IMR-90 (cell line): ENCODE data around the gene IL4R. TPM values are rescaled to one million over a fixed set of nuclear protein-coding genes. Genes with fewer than 3 reads are reported as not detected.

Source experiments
- ATAC-seq: fragments of 200-7000 bp; cut with Tn5 transposase; 2 replicates; pipeline ENCODE4 v1.9.1; 2020; ENCODE audit warnings: low read depth, mild to moderate bottlenecking, moderate library complexity
- BruUV-seq: library from RNA; stranded (reverse); fragments of 400-500 nt; replicated peaks from 2 replicates; lab custom pipeline; 2021; lab: Mats Ljungman, UMichigan
- CTCF ChIA-PET: fragments of 300-600 bp; formaldehyde crosslinking; extraction: SDS; loops from one replicate; lab custom pipeline; 2021; ENCODE audit warnings: antibody characterized with exemption; lab: Yijun Ruan, JAX
- POLR2A ChIA-PET: fragments of 300-600 bp; sonication (Branson Sonifier 250); formaldehyde crosslinking; loops from one replicate; lab custom pipeline; 2022; ENCODE audit warnings: antibody characterized with exemption; ENCODE audit not compliant: unreplicated experiment; lab: Charles Lee
- DNase-seq: peaks from one replicate; pipeline ENCODE4 v3.0.0; 2013
- H2AFZ ChIP-seq: replicated peaks from 2 replicates; pipeline ENCODE3; 2013; ENCODE audit warnings: low read length, mild to moderate bottlenecking; ENCODE audit not compliant: poor library complexity
- H2AK5ac ChIP-seq: 2 replicates; pipeline ENCODE4 v1.6.1; 2013; ENCODE audit warnings: low read depth, low read length, inconsistent platforms
- H2AK9ac ChIP-seq: replicated peaks from 2 replicates; pipeline ENCODE3; 2013; ENCODE audit warnings: mild to moderate bottlenecking, low read depth, low read length, moderate library complexity; ENCODE audit not compliant: poor library complexity
- H2BK120ac ChIP-seq: 2 replicates; pipeline ENCODE4 v1.6.1; 2013; ENCODE audit warnings: low read depth, low read length, inconsistent platforms
- H2BK15ac ChIP-seq: 3 replicates; pipeline ENCODE4 v1.6.1; 2013; ENCODE audit warnings: low read depth, low read length, inconsistent platforms
- H2BK20ac ChIP-seq: 2 replicates; pipeline ENCODE4 v1.6.1; 2013; ENCODE audit warnings: low read depth, mild to moderate bottlenecking, inconsistent platforms, low read length, moderate library complexity
- H2BK5ac ChIP-seq: 2 replicates; pipeline ENCODE4 v1.6.1; 2013; ENCODE audit warnings: mild to moderate bottlenecking, low read depth, low read length, inconsistent platforms; ENCODE audit not compliant: poor library complexity, severe bottlenecking
- H3K14ac ChIP-seq: replicated peaks from 2 replicates; pipeline ENCODE4 v1.6.1; 2013; ENCODE audit warnings: low read depth, low read length, inconsistent platforms
- H3K18ac ChIP-seq: 2 replicates; pipeline ENCODE4 v1.6.1; 2013; ENCODE audit warnings: low read depth, low read length, control low read depth
- H3K23ac ChIP-seq: 2 replicates; pipeline ENCODE4 v1.6.1; 2013; ENCODE audit warnings: low read depth, low read length, inconsistent platforms
- H3K27ac ChIP-seq: 2 replicates; pipeline ENCODE4 v1.5.1; 2013; ENCODE audit warnings: mild to moderate bottlenecking, control low read depth, low read length; ENCODE audit not compliant: insufficient read depth
- H3K27me3 ChIP-seq: 2 replicates; pipeline ENCODE4 v1.6.1; 2013; ENCODE audit warnings: low read length; ENCODE audit not compliant: control insufficient read depth, insufficient read depth
- H3K36me3 ChIP-seq: 2 replicates; pipeline ENCODE4 v1.6.1; 2013; ENCODE audit warnings: low read length, mixed read lengths; ENCODE audit not compliant: control insufficient read depth, insufficient read depth
- H3K4ac ChIP-seq: 2 replicates; pipeline ENCODE4 v1.6.1; 2013; ENCODE audit warnings: low read depth, low read length, inconsistent platforms
- H3K4me1 ChIP-seq: 2 replicates; pipeline ENCODE4 v1.6.1; 2013; ENCODE audit warnings: low read length, mixed read lengths; ENCODE audit not compliant: control insufficient read depth, insufficient read depth
- H3K4me2 ChIP-seq: 2 replicates; pipeline ENCODE4 v1.6.1; 2013; ENCODE audit warnings: low read depth, mild to moderate bottlenecking, control low read depth, low read length, moderate library complexity
- H3K4me3 ChIP-seq: 2 replicates; pipeline ENCODE4 v1.5.1; 2013; ENCODE audit warnings: low read depth, mild to moderate bottlenecking, control low read depth, low read length, moderate library complexity; ENCODE audit not compliant: insufficient read depth
- H3K56ac ChIP-seq: 2 replicates; pipeline ENCODE4 v1.6.1; 2013; ENCODE audit warnings: low read length, inconsistent platforms; ENCODE audit not compliant: insufficient read depth; ENCODE audit errors: extremely low read depth
- H3K79me1 ChIP-seq, 2 experiments: 2 replicates each; pipeline ENCODE4 v1.6.1; 2013; ENCODE audit warnings: low read length in 2 of 2, inconsistent platforms in 1 of 2, low read depth in 1 of 2
- H3K9ac ChIP-seq: 2 replicates; pipeline ENCODE4 v1.6.1; 2013; ENCODE audit warnings: low read depth, low read length, control low read depth
- H3K9me1 ChIP-seq: 2 replicates; pipeline ENCODE4 v1.6.1; 2013; ENCODE audit warnings: low read length, inconsistent platforms; ENCODE audit not compliant: insufficient read depth
- H3K9me3 ChIP-seq: 2 replicates; pipeline ENCODE4 v1.6.1; 2013; ENCODE audit warnings: low read length; ENCODE audit not compliant: control insufficient read depth, insufficient read depth
- H4K20me1 ChIP-seq: 2 replicates; pipeline ENCODE4 v1.6.1; 2013; ENCODE audit warnings: low read length, inconsistent platforms; ENCODE audit not compliant: insufficient read depth
- H4K5ac ChIP-seq: 2 replicates; pipeline ENCODE4 v1.6.1; 2013; ENCODE audit warnings: mild to moderate bottlenecking, low read depth, low read length, control low read depth
- H4K8ac ChIP-seq, 2 experiments: 2 replicates each; pipeline ENCODE4 v1.6.1; 2013; ENCODE audit warnings: low read depth in 2 of 2, low read length in 2 of 2, control low read depth in 1 of 2, inconsistent platforms in 1 of 2
- H4K91ac ChIP-seq: 2 replicates; pipeline ENCODE4 v1.6.1; 2013; ENCODE audit warnings: low read depth, low read length, inconsistent platforms; ENCODE audit not compliant: insufficient read depth
- BHLHE40 ChIP-seq: fragments of 150-350 bp; IDR thresholded peaks from 2 replicates; pipeline ENCODE4 v1.6.1; 2016; ENCODE audit warnings: mild to moderate bottlenecking, low read depth, low read length
- CHD1 ChIP-seq: IDR thresholded peaks from 2 replicates; pipeline ENCODE4 v1.6.1; 2012; ENCODE audit warnings: low read depth, low read length, improper control_type of control experiment
- CTCF ChIP-seq: conservative IDR thresholded peaks from 2 replicates; pipeline ENCODE4 v1.5.1; 2012; ENCODE audit warnings: mild to moderate bottlenecking, low read depth, low read length, improper control_type of control experiment
- FOS ChIP-seq: fragments of 150-350 bp; IDR thresholded peaks from 2 replicates; pipeline ENCODE4 v1.6.1; 2016; ENCODE audit warnings: low read depth, low read length
- MAFK ChIP-seq: IDR thresholded peaks from 2 replicates; pipeline ENCODE4 v1.6.1; 2012; ENCODE audit warnings: low read depth, low read length, improper control_type of control experiment
- MAZ ChIP-seq: IDR thresholded peaks from 2 replicates; pipeline ENCODE4 v1.6.1; 2012; ENCODE audit warnings: low read depth, mild to moderate bottlenecking, low read length, improper control_type of control experiment, moderate library complexity, borderline replicate concordance
- MXI1 ChIP-seq: IDR thresholded peaks from 2 replicates; pipeline ENCODE4 v1.6.1; 2012; ENCODE audit warnings: low read depth, mild to moderate bottlenecking, low read length, moderate library complexity, borderline replicate concordance
- NFE2L2 ChIP-seq: fragments of 150-350 bp; IDR thresholded peaks from 2 replicates; pipeline ENCODE4 v1.6.1; 2016; ENCODE audit warnings: low read depth, mild to moderate bottlenecking, low read length
- POLR2A ChIP-seq: IDR thresholded peaks from 2 replicates; pipeline ENCODE4 v1.6.1; 2012; ENCODE audit warnings: mild to moderate bottlenecking, low read depth, low read length
- RCOR1 ChIP-seq: IDR thresholded peaks from 2 replicates; pipeline ENCODE4 v1.6.1; 2012; ENCODE audit warnings: mild to moderate bottlenecking, low read length, improper control_type of control experiment; ENCODE audit not compliant: insufficient replicate concordance
- RFX5 ChIP-seq: IDR thresholded peaks from 2 replicates; pipeline ENCODE4 v1.8.0; 2012; ENCODE audit warnings: low read depth, mild to moderate bottlenecking, low read length, moderate library complexity
- SMC3 ChIP-seq: fragments of 150-350 bp; IDR thresholded peaks from 2 replicates; pipeline ENCODE4 v1.6.1; 2016; ENCODE audit warnings: low read depth, mild to moderate bottlenecking, antibody characterized with exemption, low read length, moderate library complexity
- WGBS, 2 experiments: methylation state at CpG; one replicate each; pipeline versions ENCODE4 v1.1.5 to v1.1.7; 2013; ENCODE audit warnings: missing lambda C conversion rate in 2 of 2; ENCODE audit not compliant: insufficient read length in 1 of 2; ENCODE audit errors: extremely low coverage in 2 of 2; 5-methylcytosine and 5-hydroxymethylcytosine counted together
- dilution Hi-C: fragments of 300-500 bp; cut with HindIII; formaldehyde crosslinking; loops from one replicate; pipeline ENCODE4 v1.14.3; 2018; ENCODE audit warnings: low sequenced_read_pairs; ENCODE audit not compliant: unreplicated experiment
- in situ Hi-C: fragments of 300-500 bp; cut with MboI; formaldehyde crosslinking; loops from 3 replicates; pipeline ENCODE4 v1.14.3; 2019; ENCODE audit warnings: low sequenced_read_pairs, inconsistent platforms, mixed read lengths
- intact Hi-C: fragments of 100-400 bp; cut with micrococcal nuclease; formaldehyde crosslinking; loops from 2 replicates; pipeline ENCODE4 v1.10.0; 2022
- polyA plus RNA-seq, 3 experiments: library from polyadenylated mRNA; depleted of rRNA; stranded (reverse); fragments of >200 nt; gene quantifications; 2 replicates each; pipeline ENCODE4 v1.2.3, GENCODE V29; 2012; ENCODE audit warnings: low replicate concordance in 1 of 3
- total RNA-seq: library from RNA; depleted of rRNA; stranded (reverse); fragments of >200 nt; gene quantifications from 2 replicates; pipeline ENCODE4 v1.2.3, GENCODE V29; 2012
- TF ChIP-seq, protein P1 (sequence below): fragments of 150-350 bp; IDR thresholded peaks from 2 replicates; pipeline ENCODE4 v1.6.1; 2017; ENCODE audit warnings: mild to moderate bottlenecking, antibody characterized with exemption, low read length, low read depth
- TF ChIP-seq, protein P2 (sequence below): fragments of 150-350 bp; IDR thresholded peaks from 2 replicates; pipeline ENCODE4 v1.6.1; 2016; ENCODE audit warnings: low read depth, mild to moderate bottlenecking, low read length, moderate library complexity, borderline replicate concordance

Gene IL4R
- total and polyA plus RNA-seq, 2 of the 4 experiments (the other 2 are of a cell fraction) = 6.3 to 18.7 TPM

- peak overlapping the region; percentile 11 for H3K27ac ChIP-seq
- peak overlapping the region; percentile 58; the same call in 1 of the 2 replicates for H2BK20ac ChIP-seq
- peak overlapping the region; percentile 58; the same call in 1 of the 2 replicates for H3K14ac ChIP-seq
- peak overlapping the region; percentile 13 for H4K5ac ChIP-seq
- H4K91ac ChIP-seq = peak overlapping the region; percentile 47
- H3K23ac ChIP-seq = peak overlapping the region; percentile 5; the same call in 1 of the 2 replicates
- no peak overlapping the region for H3K4me2 ChIP-seq
- DNase-seq (no peak), ATAC-seq (no peak)
- H3K27me3 ChIP-seq = no peaks in the 10 kb centered on the region
- in situ Hi-C loops = no loop called here
- H2BK120ac ChIP-seq = peak overlapping the region; percentile 59
- H3K9me3 ChIP-seq = no peaks in the 10 kb centered on the region
- H3K9me1 ChIP-seq = peaks cover 24% of the 10 kb centered on the region
- H3K18ac ChIP-seq = no peak overlapping the region
- CTCF ChIA-PET = interaction anchor here (0.6 kb wide), 1 partner anchor 67 kb away, joined by 3 read pairs; no protein-coding TSS in a partner anchor
- WGBS, 2 experiments = 70% methylated on average over 7 of the region's 13 CpGs; no CpG with 5 or more reads in 1 of the 2 experiments
- H2AK9ac ChIP-seq = peak overlapping the region; percentile 19
- peak overlapping the region; percentile 71 for H2AK5ac ChIP-seq
- BruUV-seq = no TSS peak
- no peak overlapping the region for H3K56ac ChIP-seq
- no peak overlapping the region for H3K4me3 ChIP-seq
- peaks cover 27% of the 10 kb centered on the region for H3K36me3 ChIP-seq
- H3K79me1 ChIP-seq = peaks cover 13 to 86% of the 10 kb centered on the region in 2 experiments
- no peak overlapping the region for H3K9ac ChIP-seq
- POLR2A ChIA-PET = no interaction called here
- intact Hi-C loops = no loop called here
- H3K4ac ChIP-seq = peak overlapping the region; percentile 79
- peak overlapping the region; percentile 44 for H2BK5ac ChIP-seq
- H2BK15ac ChIP-seq = peak overlapping the region; percentile 81; the same call in 1 of the 3 replicates
- H3K4me1 ChIP-seq = peaks cover 25% of the 10 kb centered on the region
- peak overlapping the region; percentile 4 to 56; a peak in 2 of 4 replicates for H4K8ac ChIP-seq
- peak overlapping the region; percentile 36 for H2AFZ ChIP-seq
- H4K20me1 ChIP-seq = peaks cover 21% of the 10 kb centered on the region
- dilution Hi-C loops = no loop called here
- TF ChIP-seq MXI1 = no peak
- TF ChIP-seq RFX5 = no peak
- no peak for TF ChIP-seq SMC3
- TF ChIP-seq CTCF = no peak
- no peak for TF ChIP-seq BHLHE40
- TF ChIP-seq, protein P1, sequence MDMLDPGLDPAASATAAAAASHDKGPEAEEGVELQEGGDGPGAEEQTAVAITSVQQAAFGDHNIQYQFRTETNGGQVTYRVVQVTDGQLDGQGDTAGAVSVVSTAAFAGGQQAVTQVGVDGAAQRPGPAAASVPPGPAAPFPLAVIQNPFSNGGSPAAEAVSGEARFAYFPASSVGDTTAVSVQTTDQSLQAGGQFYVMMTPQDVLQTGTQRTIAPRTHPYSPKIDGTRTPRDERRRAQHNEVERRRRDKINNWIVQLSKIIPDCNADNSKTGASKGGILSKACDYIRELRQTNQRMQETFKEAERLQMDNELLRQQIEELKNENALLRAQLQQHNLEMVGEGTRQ = no peak
- no peak for TF ChIP-seq FOS
- TF ChIP-seq NFE2L2 = no peak
- TF ChIP-seq, protein P2, sequence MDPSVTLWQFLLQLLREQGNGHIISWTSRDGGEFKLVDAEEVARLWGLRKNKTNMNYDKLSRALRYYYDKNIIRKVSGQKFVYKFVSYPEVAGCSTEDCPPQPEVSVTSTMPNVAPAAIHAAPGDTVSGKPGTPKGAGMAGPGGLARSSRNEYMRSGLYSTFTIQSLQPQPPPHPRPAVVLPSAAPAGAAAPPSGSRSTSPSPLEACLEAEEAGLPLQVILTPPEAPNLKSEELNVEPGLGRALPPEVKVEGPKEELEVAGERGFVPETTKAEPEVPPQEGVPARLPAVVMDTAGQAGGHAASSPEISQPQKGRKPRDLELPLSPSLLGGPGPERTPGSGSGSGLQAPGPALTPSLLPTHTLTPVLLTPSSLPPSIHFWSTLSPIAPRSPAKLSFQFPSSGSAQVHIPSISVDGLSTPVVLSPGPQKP = no peak
- no peak for TF ChIP-seq POLR2A
- no peak for TF ChIP-seq RCOR1
- TF ChIP-seq MAFK = no peak
- TF ChIP-seq MAZ = no peak
- no peak for TF ChIP-seq CHD1
These were observed 10.2 kb downstream of the IL4R start for GRCh38 chr16:27323781-27324561.
